ENCODE data around the gene PLCB3.

DNA sequence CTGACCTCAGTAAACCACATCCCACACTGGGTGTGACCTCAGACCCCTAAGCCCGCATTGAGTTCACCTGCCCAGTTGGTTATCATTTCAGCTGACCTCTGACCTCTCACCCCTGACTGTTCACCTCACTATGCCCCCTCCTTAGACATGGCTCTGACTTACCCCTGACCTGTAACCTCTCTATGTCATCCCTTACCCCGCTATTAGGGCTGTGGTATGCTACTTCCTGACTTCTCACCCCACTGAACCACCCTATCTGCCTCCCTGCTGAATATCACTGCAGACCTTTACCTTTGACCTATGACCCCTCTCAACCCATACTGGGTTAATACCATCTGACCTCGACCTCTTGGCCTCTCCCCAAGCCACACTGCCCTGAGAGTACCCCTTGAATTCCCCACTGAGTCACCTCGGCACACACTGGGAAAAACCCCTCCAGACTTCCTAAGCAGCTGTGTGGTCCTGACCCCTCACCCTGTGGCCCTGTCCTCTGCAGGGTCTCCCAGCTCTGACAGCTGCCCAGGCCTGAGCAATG, 8.3 kb downstream of the PLCB3 start:
- TF ChIP-seq CTCF (IDR thresholded peaks at IDR 0.05) (no peak), POLR2AphosphoS5 (IDR thresholded peaks at IDR 0.05) (no peak)

Measured in sigmoid colon (tissue), 4 donors.